IPS-NIHi7 (cell line): ENCODE data around the gene ETDA.
"Not testable (repeated sequence)": the region's sequence is repeated elsewhere in the genome, so short reads cannot be mapped to it uniquely, and the experiment has no call there.

ENCODE experiments used
- DNase-seq: peaks from one replicate; pipeline ENCODE4 v3.0.0; 2012; ENCODE audit warnings: mixed read lengths; ENCODE audit errors: extremely low spot score

The ETDA gene

DNA sequence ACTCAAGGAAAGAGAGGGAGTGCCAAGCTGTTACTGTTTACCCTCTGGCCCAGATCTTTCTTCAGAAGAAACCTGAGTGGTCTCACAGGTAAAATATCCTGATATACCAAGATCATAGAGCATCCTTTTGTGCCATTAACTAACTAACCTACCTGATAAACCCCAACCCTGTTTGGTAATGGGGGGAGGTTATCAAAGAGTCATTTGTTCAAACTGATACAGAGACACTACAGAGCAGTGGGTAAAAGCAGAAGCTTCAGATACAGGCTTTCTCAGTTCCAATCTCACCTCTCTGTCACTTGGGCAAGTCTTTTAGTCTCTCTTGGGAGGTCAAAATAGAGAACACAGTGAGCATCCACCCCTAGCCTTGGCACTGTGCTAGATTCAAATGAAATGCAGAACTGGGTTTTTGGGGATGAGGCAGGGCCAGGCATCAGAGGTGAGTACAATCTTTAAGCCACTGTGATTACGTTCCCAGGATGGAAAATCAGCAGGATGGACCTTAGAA lies at the start of gene ETDA:
Gene ETDA, plus strand, starts transcription at position 51 of the 508 bp plus-strand sequence. CDS start 1,216 bp downstream, outside the sequence.
- DNase-seq = not testable (repeated sequence)

DNA sequence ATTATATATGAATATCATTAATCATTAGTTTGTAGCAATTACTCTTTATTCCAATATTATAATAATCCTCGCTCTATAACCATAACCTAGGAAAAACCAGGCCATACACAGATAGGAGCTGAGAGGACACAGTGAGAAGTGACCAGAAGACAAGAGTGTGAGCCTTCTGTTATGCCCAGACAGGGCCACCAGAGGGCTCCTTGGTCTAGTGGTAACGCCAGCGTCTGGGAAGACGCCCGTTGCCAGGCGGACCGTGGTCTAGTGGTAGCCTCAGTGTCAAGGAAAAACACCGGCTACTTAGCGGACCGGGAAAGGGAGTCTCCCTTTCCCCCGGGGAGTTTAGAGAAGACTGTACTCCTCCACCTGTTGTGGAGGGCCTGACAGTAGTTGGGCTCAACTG lies 45.4 kb upstream of the ETDA start:
- not testable (repeated sequence) for DNase-seq

GRCh38 chrX:135213200-135213844 lies 38.5 kb upstream of the ETDA start:
- DNase-seq = no peak

DNA sequence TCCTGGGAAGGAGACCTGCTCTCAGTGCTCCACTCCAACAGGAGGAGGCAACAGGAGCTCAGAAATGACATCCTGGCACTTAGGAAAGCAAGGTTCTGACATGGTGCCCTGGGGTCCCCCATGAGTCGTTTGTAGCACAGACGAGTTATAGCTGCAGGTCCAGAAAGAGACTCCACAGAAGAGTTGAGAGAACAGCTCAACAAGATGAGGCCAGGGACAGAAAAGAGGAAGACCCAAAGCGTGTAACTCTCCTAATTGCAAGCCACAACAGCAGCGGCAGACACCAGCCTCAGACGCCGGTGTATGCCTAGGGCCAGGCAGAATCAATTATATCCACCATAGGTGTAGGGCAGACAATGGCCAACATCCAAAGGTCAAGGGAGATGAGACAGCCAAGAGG lies 5.9 kb upstream of the ETDA start:
- not testable (repeated sequence) for DNase-seq

GRCh38 chrX:135256087-135256684 lies 4.3 kb downstream of the ETDA start:
- not testable (repeated sequence) for DNase-seq

DNA sequence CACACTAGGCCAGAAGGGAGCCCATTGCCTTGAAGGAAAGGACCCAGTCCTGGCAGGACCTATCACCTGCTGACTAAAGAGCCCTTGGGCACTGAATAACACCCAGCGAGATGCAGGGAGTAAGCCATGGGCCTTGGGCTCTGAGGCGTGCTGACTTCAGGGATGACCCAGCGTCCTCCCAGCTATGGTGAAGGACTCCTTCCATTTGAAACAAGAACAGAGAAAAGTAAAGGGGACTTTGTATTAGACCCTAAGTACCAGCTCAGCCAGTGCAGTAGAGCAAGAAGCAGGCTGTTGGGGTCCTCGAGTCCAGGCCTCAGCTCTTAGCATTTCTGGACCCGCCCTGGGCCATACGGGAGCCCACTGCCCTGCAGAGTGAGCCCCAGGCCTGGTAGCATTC lies 5.1 kb downstream of the ETDA start:
- no peak for DNase-seq

GRCh38 chrX:135257469-135257868 lies 5.6 kb downstream of the ETDA start:
- no peak for DNase-seq

- DNase-seq = not testable (repeated sequence)
Measured at GRCh38 chrX:135260976-135261375, 9.1 kb downstream of the ETDA start.

- not testable (repeated sequence) for DNase-seq
Measured at GRCh38 chrX:135263376-135263775, 11.5 kb downstream of the ETDA start.

DNA sequence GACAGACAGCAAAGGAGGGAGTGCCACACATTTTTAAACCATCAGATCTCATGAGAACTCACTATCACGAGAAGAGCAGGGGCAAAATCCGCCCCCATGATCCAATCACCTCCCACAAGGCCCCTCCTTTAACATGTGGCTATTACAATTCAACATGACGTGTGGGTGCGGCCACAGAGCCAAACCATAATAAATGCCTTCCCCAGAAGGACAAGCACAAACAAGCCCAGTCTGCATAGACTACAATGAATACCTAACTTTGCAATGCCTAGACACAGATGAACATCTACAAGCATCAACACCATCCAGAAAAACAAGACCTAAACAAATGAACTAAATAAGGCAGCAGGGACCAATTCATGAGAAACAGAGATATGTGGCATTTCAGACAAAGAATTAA lies 12.3 kb downstream of the ETDA start:
- no peak for DNase-seq

GRCh38 chrX:135273162-135273561 lies 21.3 kb downstream of the ETDA start:
- DNase-seq = peak; percentile 26

- DNase-seq = no peak
Measured at GRCh38 chrX:135275973-135276372, 24.1 kb downstream of the ETDA start.

DNA sequence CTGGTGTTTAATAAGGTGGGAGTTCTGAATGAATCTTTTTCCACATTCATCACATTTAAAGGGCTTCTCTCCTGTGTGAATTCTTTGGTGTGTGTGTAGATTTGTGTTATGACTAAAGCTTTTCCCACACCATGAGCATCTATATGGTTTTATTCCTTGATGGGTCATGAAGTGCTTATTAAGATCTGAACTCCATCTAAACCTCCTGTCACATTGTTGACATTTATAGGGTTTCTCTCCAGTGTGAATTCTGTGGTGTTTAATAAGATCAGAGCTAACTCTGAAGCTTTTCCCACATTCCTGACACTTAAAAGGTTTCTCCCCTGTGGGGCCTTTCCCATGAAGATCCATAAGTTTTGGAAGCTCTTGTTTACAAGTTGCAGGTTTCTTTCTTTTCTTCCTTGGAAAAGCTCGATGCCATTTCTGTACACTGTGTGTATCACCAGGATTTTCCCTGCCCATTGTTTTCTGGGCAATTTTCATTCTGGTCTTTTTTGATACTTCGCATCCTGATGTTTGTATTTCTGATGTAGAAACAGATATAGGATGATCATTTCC lies 35.5 kb downstream of the ETDA start:
- DNase-seq = no peak

GRCh38 chrX:135295238-135295943 lies 43.5 kb downstream of the ETDA start:
- DNase-seq = peak; percentile 87

DNA sequence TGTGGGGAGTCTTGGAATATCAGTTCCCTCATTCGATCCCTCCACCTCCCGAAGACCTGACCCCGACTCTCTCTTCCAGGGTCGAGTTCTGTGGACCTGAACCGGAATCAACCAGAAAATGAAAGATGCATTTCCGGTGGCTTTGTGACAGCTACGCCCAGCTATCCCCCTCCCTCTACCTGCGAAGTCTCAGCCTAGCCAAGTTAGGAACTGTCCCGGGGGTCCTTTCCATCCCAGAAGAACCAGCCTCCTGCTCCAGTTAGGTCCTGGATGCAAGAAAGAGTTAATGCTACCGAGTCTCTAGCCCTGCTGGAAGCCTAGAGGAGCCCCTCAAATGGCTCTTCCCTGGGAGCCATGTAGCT lies 44.1 kb downstream of the ETDA start:
- peak; percentile 18 for DNase-seq

DNA sequence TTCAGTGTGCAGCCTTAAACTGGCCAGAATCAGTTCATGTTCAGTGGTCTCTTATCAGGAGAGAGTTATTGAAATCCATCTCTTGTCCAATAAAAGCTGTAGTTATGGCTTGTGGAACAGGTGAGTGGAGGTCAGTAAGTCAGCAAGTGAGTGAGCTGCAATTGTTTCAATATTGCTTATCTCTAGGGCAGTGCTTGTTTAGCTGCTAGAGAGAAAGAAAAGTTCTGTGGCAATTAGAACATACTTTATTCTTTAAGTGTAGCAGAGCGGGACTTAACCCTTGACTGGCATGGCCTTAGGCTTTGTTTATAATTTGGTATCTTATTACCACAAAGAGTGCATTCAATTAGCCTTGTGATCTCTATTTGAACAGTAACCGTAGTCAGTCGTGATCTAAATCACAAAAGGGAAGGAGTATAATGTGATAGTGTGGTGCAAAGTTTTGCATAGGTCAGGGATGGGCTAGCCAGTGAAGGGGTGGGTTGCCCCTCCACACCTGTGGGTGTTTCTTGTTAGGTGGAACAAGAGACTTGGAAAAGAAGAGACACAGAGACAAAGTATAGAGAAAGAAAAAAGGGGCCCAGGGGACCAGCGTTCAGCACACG lies 50.5 kb downstream of the ETDA start:
- DNase-seq = no peak
